Raji (cell line): Measurements from ENCODE around the gene DAAM1.

Experiments used
- POLR2A ChIP-seq: IDR thresholded peaks from 2 replicates; pipeline ENCODE4 v1.6.1; 2011; ENCODE audit warnings: low read depth, low read length, control low read depth; ENCODE audit not compliant: insufficient read depth

The DAAM1 gene

GRCh38 chr14:59336706-59337105 is 148.2 kb downstream of the DAAM1 start:
- no peak for TF ChIP-seq POLR2A

- TF ChIP-seq POLR2A, result no peak
Measured at GRCh38 chr14:59337141-59337611, 148.7 kb downstream of the DAAM1 start.

GRCh38 chr14:59338761-59339160 is 150.3 kb downstream of the DAAM1 start:
- TF ChIP-seq POLR2A, result no peak

GRCh38 chr14:59339524-59340330 is 151.3 kb downstream of the DAAM1 start:
- TF ChIP-seq POLR2A, result no peak

GRCh38 chr14:59341858-59342477 is 153.5 kb downstream of the DAAM1 start:
- no peak for TF ChIP-seq POLR2A

GRCh38 chr14:59342516-59343484 is 154.3 kb downstream of the DAAM1 start:
- no peak for TF ChIP-seq POLR2A

- TF ChIP-seq POLR2A, result no peak
Measured at GRCh38 chr14:59343585-59343984, 155.1 kb downstream of the DAAM1 start.

- no peak for TF ChIP-seq POLR2A
Measured at GRCh38 chr14:59344016-59344415, 155.5 kb downstream of the DAAM1 start.

- TF ChIP-seq POLR2A, result no peak
Measured at GRCh38 chr14:59344691-59345455, 156.4 kb downstream of the DAAM1 start.

GRCh38 chr14:59346329-59346728 is 157.9 kb downstream of the DAAM1 start:
- no peak for TF ChIP-seq POLR2A

- TF ChIP-seq POLR2A, result no peak
Measured at GRCh38 chr14:59346796-59347510, 158.5 kb downstream of the DAAM1 start.

- no peak for TF ChIP-seq POLR2A
Measured at GRCh38 chr14:59347511-59347900, 159.0 kb downstream of the DAAM1 start.

- no peak for TF ChIP-seq POLR2A
Measured at GRCh38 chr14:59347915-59348314, 159.4 kb downstream of the DAAM1 start.

- no peak for TF ChIP-seq POLR2A
Measured at GRCh38 chr14:59349258-59349701, 160.8 kb downstream of the DAAM1 start.
